NT2/D1 (cell line): ENCODE results near the gene BCL2.

Source experiments
- SUZ12 ChIP-seq: IDR thresholded peaks from 2 replicates; pipeline ENCODE4 v1.6.1; 2011; ENCODE audit not compliant: insufficient read length, insufficient read depth; ENCODE audit errors: extremely low read depth
- ZNF274 ChIP-seq: IDR thresholded peaks from 2 replicates; pipeline ENCODE4 v1.6.1; 2011; ENCODE audit warnings: mild to moderate bottlenecking, low read depth, low read length

DNA sequence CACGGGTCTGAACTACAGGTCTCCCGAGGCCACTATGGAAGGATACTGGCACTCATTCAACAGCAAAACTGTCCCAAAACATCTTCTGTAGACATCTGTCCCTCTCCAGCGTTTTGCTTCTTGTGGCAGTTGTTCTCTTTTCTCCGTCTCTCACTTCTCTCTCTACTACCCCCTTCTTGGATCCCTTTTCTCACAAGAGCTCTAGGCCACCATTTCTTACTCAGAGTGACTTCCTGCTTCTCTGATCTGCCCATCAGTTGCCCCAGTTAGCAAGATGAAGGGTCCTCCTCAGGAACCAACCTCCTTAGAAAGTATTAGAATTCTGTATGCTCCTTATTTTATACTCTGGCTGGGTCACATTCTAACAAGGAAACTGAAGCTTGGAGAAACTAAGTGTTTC is 32.6 kb downstream of the BCL2 start:
- TF ChIP-seq SUZ12: no peak
- TF ChIP-seq ZNF274: no peak
